SK-N-SH (cell line): ENCODE results near the gene RPH3AL. TPM values are rescaled to one million over a fixed set of nuclear protein-coding genes. Genes with fewer than 3 reads are reported as not detected.

Source experiments
- CTCF ChIA-PET: fragments of 300-600, 350-600 bp; formaldehyde crosslinking; extraction: SDS; loops from one replicate; lab custom pipeline; 2021; lab: Yijun Ruan, JAX
- POLR2A ChIA-PET: fragments of 350-600 bp; sonication (Branson Sonifier 250); formaldehyde crosslinking; extraction: SDS; loops from one replicate; lab custom pipeline; 2020; ENCODE audit warnings: antibody characterized with exemption, inconsistent platforms; lab: Yijun Ruan, JAX
- DNase-seq: peaks from one replicate; pipeline ENCODE4 v3.0.0; 2012
- H2AFZ ChIP-seq: fragments of 200-600 bp; sonication (generic); 2 replicates; pipeline ENCODE4 v1.8.1; 2016; ENCODE audit warnings: antibody characterized with exemption, mild to moderate bottlenecking, low read depth
- H3F3A ChIP-seq: fragments of 200-600 bp; sonication (generic); replicated peaks from 2 replicates; pipeline ENCODE3; 2016; ENCODE audit warnings: antibody characterized with exemption, mild to moderate bottlenecking; ENCODE audit not compliant: insufficient read depth
- H3K27ac ChIP-seq, 2 experiments: fragments of 200-500 bp in 1 of 2; fragments of 200-600 bp in 1 of 2; sonication (Bioruptor generic) in 1 of 2; sonication (generic), shearing (Covaris generic) in 1 of 2; 2 replicates each; pipeline versions ENCODE4 v1.5.1 to v1.6.1; 2014 to 2016; ENCODE audit warnings: low read depth in 2 of 2, inconsistent platforms in 1 of 2, low read length in 1 of 2, mild to moderate bottlenecking in 1 of 2, mixed read lengths in 1 of 2
- H3K27me3 ChIP-seq: fragments of 200-600 bp; sonication (generic), shearing (Covaris generic); 2 replicates; pipeline ENCODE4 v1.6.1; 2016; ENCODE audit warnings: mixed run types; ENCODE audit not compliant: insufficient read depth
- H3K36me3 ChIP-seq, 2 experiments: fragments of 200-500 bp in 1 of 2; fragments of 200-600 bp in 1 of 2; sonication (Bioruptor generic) in 1 of 2; sonication (generic) in 1 of 2; replicated peaks in 1 of 2; 2 replicates each; pipeline versions ENCODE3 to v1.5.1; 2014 to 2016; ENCODE audit warnings: low read length in 1 of 2, mild to moderate bottlenecking in 1 of 2; ENCODE audit not compliant: insufficient read depth in 2 of 2, control insufficient read depth in 1 of 2
- H3K4me1 ChIP-seq, 2 experiments: fragments of 200-500 bp in 1 of 2; fragments of 200-600 bp in 1 of 2; sonication (Bioruptor generic) in 1 of 2; sonication (generic), shearing (Covaris generic) in 1 of 2; 2 replicates each; pipeline versions ENCODE4 v1.5.1 to v1.6.1; 2014 to 2016; ENCODE audit warnings: low read depth in 1 of 2, low read length in 1 of 2, mixed run types in 1 of 2; ENCODE audit not compliant: insufficient read depth in 2 of 2, control insufficient read depth in 1 of 2
- H3K4me2 ChIP-seq: fragments of 200-600 bp; sonication (generic), shearing (Covaris generic); 2 replicates; pipeline ENCODE4 v1.6.1; 2017; ENCODE audit warnings: mixed run types
- H3K4me3 ChIP-seq, 2 experiments: fragments of 200-500 bp in 1 of 2; fragments of 200-600 bp in 1 of 2; sonication (Bioruptor generic) in 1 of 2; sonication (generic), shearing (Covaris generic) in 1 of 2; 2 replicates each; pipeline versions ENCODE4 v1.5.1 to v1.8.1; 2014 to 2016; ENCODE audit warnings: low read depth in 2 of 2, inconsistent platforms in 1 of 2, low read length in 1 of 2, mild to moderate bottlenecking in 1 of 2, mixed read lengths in 1 of 2, moderate library complexity in 1 of 2
- H3K79me2 ChIP-seq: fragments of 200-600 bp; sonication (generic); 2 replicates; pipeline ENCODE4 v1.8.1; 2017; ENCODE audit warnings: mild to moderate bottlenecking; ENCODE audit not compliant: insufficient read depth
- H3K9ac ChIP-seq: fragments of 200-600 bp; sonication (generic); 2 replicates; pipeline ENCODE4 v1.6.1; 2017; ENCODE audit warnings: mixed run types
- H3K9me2 ChIP-seq: fragments of 200-600 bp; sonication (generic); 2 replicates; pipeline ENCODE4 v1.6.1; 2017; ENCODE audit warnings: mixed run types
- H3K9me3 ChIP-seq: fragments of 200-600 bp; sonication (generic); 2 replicates; pipeline ENCODE4 v1.6.1; 2017; ENCODE audit warnings: mixed run types, mild to moderate bottlenecking, moderate library complexity
- H4K20me1 ChIP-seq: fragments of 200-600 bp; sonication (generic); 2 replicates; pipeline ENCODE4 v1.6.1; 2017; ENCODE audit warnings: mild to moderate bottlenecking, mixed run types; ENCODE audit not compliant: insufficient read depth
- CHD2 ChIP-seq: fragments of 150-350 bp; IDR thresholded peaks from 2 replicates; pipeline ENCODE4 v1.6.1; 2018; ENCODE audit warnings: low read length; ENCODE audit not compliant: partially characterized antibody
- ELF1 ChIP-seq: IDR thresholded peaks from 2 replicates; pipeline ENCODE4 v1.4.0; 2012
- EZH2phosphoT487 ChIP-seq: fragments of 200-600 bp; sonication (generic); IDR thresholded peaks from 2 replicates; pipeline ENCODE4 v1.6.1; 2017; ENCODE audit warnings: low read depth, mixed run types, mild to moderate bottlenecking, antibody characterized with exemption, moderate library complexity, borderline replicate concordance
- FOXJ3 ChIP-seq: sonication (generic); formaldehyde crosslinking; IDR thresholded peaks from 2 replicates; pipeline ENCODE4 v1.5.1; 2020; ENCODE audit warnings: mild to moderate bottlenecking, missing genetic modification reagents
- FOXM1 ChIP-seq: IDR thresholded peaks from 2 replicates; pipeline ENCODE4 v1.4.0; 2012; ENCODE audit warnings: low read depth, mild to moderate bottlenecking
- GABPA ChIP-seq: IDR thresholded peaks from 2 replicates; pipeline ENCODE4 v1.4.0; 2012; ENCODE audit warnings: low read depth, mild to moderate bottlenecking
- GATA2 ChIP-seq: sonication (generic); formaldehyde crosslinking; IDR thresholded peaks from 2 replicates; pipeline ENCODE4 v1.5.0; 2020; ENCODE audit warnings: mild to moderate bottlenecking, missing genetic modification reagents
- IRF3 ChIP-seq: fragments of 150-350 bp; IDR thresholded peaks from 2 replicates; pipeline ENCODE4 v1.6.1; 2016; ENCODE audit warnings: mild to moderate bottlenecking, low read depth, low read length
- MEF2A ChIP-seq: IDR thresholded peaks from 2 replicates; pipeline ENCODE4 v1.4.0; 2012; ENCODE audit warnings: low read depth, borderline replicate concordance
- NFIC ChIP-seq: IDR thresholded peaks from 2 replicates; pipeline ENCODE4 v1.4.0; 2012; ENCODE audit warnings: borderline replicate concordance
- NRF1 ChIP-seq: IDR thresholded peaks from 2 replicates; pipeline ENCODE4 v1.6.1; 2012; ENCODE audit warnings: low read depth, mild to moderate bottlenecking, low read length
- POLR2AphosphoS5 ChIP-seq: IDR thresholded peaks from 2 replicates; pipeline ENCODE4 v1.6.1; 2012; ENCODE audit warnings: low read depth, low read length
- RCOR1 ChIP-seq: fragments of 150-350 bp; IDR thresholded peaks from 2 replicates; pipeline ENCODE4 v1.6.1; 2017; ENCODE audit warnings: antibody characterized with exemption, low read length
- TCF12 ChIP-seq: IDR thresholded peaks from 2 replicates; pipeline ENCODE4 v1.4.0; 2012
- WGBS: methylation state at CpG from one replicate; pipeline ENCODE4 v1.1.6; 2017; ENCODE audit warnings: low lambda C conversion rate; 5-methylcytosine and 5-hydroxymethylcytosine counted together
- polyA plus RNA-seq, 3 experiments: library from polyadenylated mRNA; depleted of rRNA; stranded (reverse); fragments of >200 nt; gene quantifications; 2 replicates each; pipeline ENCODE4 v1.2.3, GENCODE V29; 2012

Gene RPH3AL
- polyA plus RNA-seq, 1 of the 3 experiments (the other 2 are of a cell fraction), result 2.9 TPM

DNA sequence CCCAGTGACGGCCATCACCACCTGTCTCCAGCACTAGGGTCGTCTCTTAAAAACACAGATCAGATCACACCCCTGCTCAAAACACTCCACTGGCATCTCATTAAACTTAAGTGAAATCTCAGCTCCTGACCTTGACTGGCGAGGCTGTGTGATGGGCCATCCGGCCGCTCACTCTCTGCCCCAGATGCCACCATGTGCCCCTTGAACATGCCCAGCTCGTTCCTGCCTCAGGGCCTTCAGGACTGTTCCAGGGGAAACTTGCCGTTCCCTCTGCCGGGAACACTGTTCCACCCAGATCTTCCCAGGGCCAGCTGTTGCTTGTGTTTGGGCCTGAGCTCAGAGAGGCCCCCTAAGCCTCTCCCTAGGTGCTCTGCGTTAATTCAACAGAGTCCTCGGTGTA is 39.4 kb downstream of the RPH3AL start:
- CTCF ChIA-PET, result interaction anchor here (1.3 kb wide), 1 partner anchor 138 kb away, joined by 4 read pairs; no protein-coding TSS in a partner anchor
- Histone ChIP-seq H3K9me3 (no peaks in the 10 kb centered on the region), H3F3A (no peaks in the 10 kb centered on the region), H3K4me2 (no peak overlapping the region), H3K36me3 (no peaks in the 10 kb centered on the region), H3K79me2 (no peaks in the 10 kb centered on the region), H2AFZ (no peak overlapping the region), H3K27ac (no peak overlapping the region), H3K27me3 (no peaks in the 10 kb centered on the region), H3K4me3 (no peak overlapping the region), H4K20me1 (no peaks in the 10 kb centered on the region), H3K9me2 (no peaks in the 10 kb centered on the region), H3K4me1 (peaks cover 0 to 10% of the 10 kb centered on the region in 2 experiments; a peak in 1 of 4 replicates), H3K9ac (no peak overlapping the region)
- POLR2A ChIA-PET, result interaction anchor here (0.5 kb wide), 1 partner anchor 134 kb away, joined by 3 read pairs; no protein-coding TSS in a partner anchor
- WGBS, result 77% methylated on average over 9 of the region's 10 CpGs
- TF ChIP-seq GABPA (no peak), EZH2phosphoT487 (no peak), IRF3 (no peak), TCF12 (no peak), CHD2 (no peak), POLR2AphosphoS5 (no peak), NRF1 (no peak)
- no peak for DNase-seq

- CTCF ChIA-PET, result interaction anchor here (0.6 to 1.3 kb wide), 4 partner anchors 73 to 387 kb away, joined by 3 to 4 read pairs (median 3); no protein-coding TSS in a partner anchor
- TF ChIP-seq MEF2A (no peak), NFIC (no peak), RCOR1 (no peak), GATA2 (no peak), ELF1 (no peak), FOXJ3 (CRISPR knock-in tag) (no peak), FOXM1 (no peak)
These were observed 40.0 kb downstream of the RPH3AL start for GRCh38 chr17:312476-313148.

More at GRCh38 chr17:312476-313148, 40.0 kb downstream of the RPH3AL start:
- Histone ChIP-seq H3K79me2 (no peaks in the 10 kb centered on the region), H3K9me2 (no peaks in the 10 kb centered on the region), H3K4me3 (no peak overlapping the region), H3F3A (no peaks in the 10 kb centered on the region), H2AFZ (no peak overlapping the region), H3K9ac (no peak overlapping the region), H3K36me3 (no peaks in the 10 kb centered on the region), H3K4me2 (no peak overlapping the region), H3K9me3 (no peaks in the 10 kb centered on the region), H3K4me1 (peaks cover 0 to 10% of the 10 kb centered on the region in 2 experiments; a peak in 1 of 4 replicates), H3K27ac (no peak overlapping the region), H3K27me3 (no peaks in the 10 kb centered on the region), H4K20me1 (no peaks in the 10 kb centered on the region)
- no peak for DNase-seq
- POLR2A ChIA-PET, result no interaction called here
- 78% methylated on average over 14 of the region's 18 CpGs for WGBS
